G401.6 (cell line): Measurements from ENCODE around the gene PRDM16.

Source experiments
- FAIRE-seq: peaks from 2 replicates; lab custom pipeline; 2012; peaks lifted over from hg19 to GRCh38; lab: Jason Lieb, UNC

The PRDM16 gene

GRCh38 chr1:3378411-3379208 is 309.6 kb downstream of the PRDM16 start:
- FAIRE-seq: no peak

GRCh38 chr1:3379934-3380333 is 310.9 kb downstream of the PRDM16 start:
- FAIRE-seq: no peak

- no peak for FAIRE-seq
These were observed 311.5 kb downstream of the PRDM16 start for GRCh38 chr1:3380469-3380868.

GRCh38 chr1:3381901-3382300 is 312.9 kb downstream of the PRDM16 start:
- no peak for FAIRE-seq

- no peak for FAIRE-seq
These were observed 313.5 kb downstream of the PRDM16 start for GRCh38 chr1:3382326-3383057.

- no peak for FAIRE-seq
These were observed 314.7 kb downstream of the PRDM16 start for GRCh38 chr1:3383679-3384078.

- no peak for FAIRE-seq
These were observed 315.4 kb downstream of the PRDM16 start for GRCh38 chr1:3384407-3384806.

- FAIRE-seq: no peak
These were observed 317.4 kb downstream of the PRDM16 start for GRCh38 chr1:3386205-3387002.

GRCh38 chr1:3387401-3387800 is 318.4 kb downstream of the PRDM16 start:
- no peak for FAIRE-seq

- no peak for FAIRE-seq
These were observed 320.3 kb downstream of the PRDM16 start for GRCh38 chr1:3389093-3389833.

- FAIRE-seq: no peak
These were observed 321.3 kb downstream of the PRDM16 start for GRCh38 chr1:3390291-3390690.

- FAIRE-seq: no peak
These were observed 322.7 kb downstream of the PRDM16 start for GRCh38 chr1:3391711-3392110.

- no peak for FAIRE-seq
These were observed 324.3 kb downstream of the PRDM16 start for GRCh38 chr1:3393024-3393986.

- FAIRE-seq: no peak
These were observed 325.3 kb downstream of the PRDM16 start for GRCh38 chr1:3393987-3394920.

- no peak for FAIRE-seq
These were observed 327.4 kb downstream of the PRDM16 start for GRCh38 chr1:3396411-3396810.

GRCh38 chr1:3397311-3397710 is 328.3 kb downstream of the PRDM16 start:
- no peak for FAIRE-seq

- FAIRE-seq: no peak
These were observed 329.6 kb downstream of the PRDM16 start for GRCh38 chr1:3398396-3399140.

- no peak for FAIRE-seq
These were observed 330.7 kb downstream of the PRDM16 start for GRCh38 chr1:3399732-3400131.
